Kidney epithelial cell (primary cell): ENCODE data around the gene INPP5J. TPM values are rescaled to one million over a fixed set of nuclear protein-coding genes. Genes with fewer than 3 reads are reported as not detected.

Source experiments
- DNase-seq: peaks from one replicate; pipeline ENCODE4 v3.0.0-alpha.2; 2010; ENCODE audit warnings: low read depth
- H3K27me3 ChIP-seq: 2 replicates; pipeline ENCODE4 v1.6.0; 2011; ENCODE audit warnings: low read length; ENCODE audit not compliant: control insufficient read depth, insufficient read depth
- H3K36me3 ChIP-seq: 2 replicates; pipeline ENCODE4 v1.5.1; 2011; ENCODE audit warnings: low read length; ENCODE audit not compliant: control insufficient read depth, insufficient read depth
- H3K4me3 ChIP-seq: 2 replicates; pipeline ENCODE4 v1.5.1; 2011; ENCODE audit warnings: low read depth, mild to moderate bottlenecking, control low read depth, low read length
- total RNA-seq: library from RNA; depleted of rRNA; stranded (reverse); fragments of >200 nt; gene quantifications from 2 replicates; pipeline ENCODE4 v1.2.3, GENCODE V29; 2015
- TF ChIP-seq, protein P1 (sequence below): IDR thresholded peaks from 2 replicates; pipeline ENCODE4 v1.5.1; 2011; ENCODE audit warnings: mild to moderate bottlenecking, moderate library complexity, low read length, control low read depth, inconsistent platforms; ENCODE audit not compliant: insufficient read depth, poor library complexity, severe bottlenecking

INPP5J gene
- total RNA-seq, 1 donor from 2014 or later = 5.6 TPM

DNA sequence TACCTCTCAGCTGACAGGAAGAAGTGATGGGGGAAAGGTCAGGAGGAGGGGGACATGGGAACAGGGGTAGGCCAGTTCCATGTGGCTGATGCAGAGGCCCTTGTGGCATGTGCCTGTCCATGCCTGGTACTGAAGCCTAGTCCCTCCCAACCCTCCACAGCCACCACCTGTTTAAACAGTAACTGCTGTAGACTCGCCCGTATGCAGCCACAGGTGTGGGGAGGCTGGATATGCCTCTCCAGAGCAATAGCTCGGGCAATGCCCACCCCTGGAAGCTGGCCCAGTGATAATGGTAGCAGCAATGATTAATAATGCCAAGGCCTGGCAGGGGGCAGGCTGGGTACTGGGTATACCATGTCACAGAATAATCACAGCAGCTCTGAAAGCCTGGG lies 39.4 kb upstream of the INPP5J start:
- Histone ChIP-seq H3K27me3 (no peaks in the 10 kb centered on the region), H3K36me3 (peaks cover 3% of the 10 kb centered on the region), H3K4me3 (no peak overlapping the region)
- no peak for DNase-seq
- TF ChIP-seq, protein P1, sequence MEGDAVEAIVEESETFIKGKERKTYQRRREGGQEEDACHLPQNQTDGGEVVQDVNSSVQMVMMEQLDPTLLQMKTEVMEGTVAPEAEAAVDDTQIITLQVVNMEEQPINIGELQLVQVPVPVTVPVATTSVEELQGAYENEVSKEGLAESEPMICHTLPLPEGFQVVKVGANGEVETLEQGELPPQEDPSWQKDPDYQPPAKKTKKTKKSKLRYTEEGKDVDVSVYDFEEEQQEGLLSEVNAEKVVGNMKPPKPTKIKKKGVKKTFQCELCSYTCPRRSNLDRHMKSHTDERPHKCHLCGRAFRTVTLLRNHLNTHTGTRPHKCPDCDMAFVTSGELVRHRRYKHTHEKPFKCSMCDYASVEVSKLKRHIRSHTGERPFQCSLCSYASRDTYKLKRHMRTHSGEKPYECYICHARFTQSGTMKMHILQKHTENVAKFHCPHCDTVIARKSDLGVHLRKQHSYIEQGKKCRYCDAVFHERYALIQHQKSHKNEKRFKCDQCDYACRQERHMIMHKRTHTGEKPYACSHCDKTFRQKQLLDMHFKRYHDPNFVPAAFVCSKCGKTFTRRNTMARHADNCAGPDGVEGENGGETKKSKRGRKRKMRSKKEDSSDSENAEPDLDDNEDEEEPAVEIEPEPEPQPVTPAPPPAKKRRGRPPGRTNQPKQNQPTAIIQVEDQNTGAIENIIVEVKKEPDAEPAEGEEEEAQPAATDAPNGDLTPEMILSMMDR = no peak

DNA sequence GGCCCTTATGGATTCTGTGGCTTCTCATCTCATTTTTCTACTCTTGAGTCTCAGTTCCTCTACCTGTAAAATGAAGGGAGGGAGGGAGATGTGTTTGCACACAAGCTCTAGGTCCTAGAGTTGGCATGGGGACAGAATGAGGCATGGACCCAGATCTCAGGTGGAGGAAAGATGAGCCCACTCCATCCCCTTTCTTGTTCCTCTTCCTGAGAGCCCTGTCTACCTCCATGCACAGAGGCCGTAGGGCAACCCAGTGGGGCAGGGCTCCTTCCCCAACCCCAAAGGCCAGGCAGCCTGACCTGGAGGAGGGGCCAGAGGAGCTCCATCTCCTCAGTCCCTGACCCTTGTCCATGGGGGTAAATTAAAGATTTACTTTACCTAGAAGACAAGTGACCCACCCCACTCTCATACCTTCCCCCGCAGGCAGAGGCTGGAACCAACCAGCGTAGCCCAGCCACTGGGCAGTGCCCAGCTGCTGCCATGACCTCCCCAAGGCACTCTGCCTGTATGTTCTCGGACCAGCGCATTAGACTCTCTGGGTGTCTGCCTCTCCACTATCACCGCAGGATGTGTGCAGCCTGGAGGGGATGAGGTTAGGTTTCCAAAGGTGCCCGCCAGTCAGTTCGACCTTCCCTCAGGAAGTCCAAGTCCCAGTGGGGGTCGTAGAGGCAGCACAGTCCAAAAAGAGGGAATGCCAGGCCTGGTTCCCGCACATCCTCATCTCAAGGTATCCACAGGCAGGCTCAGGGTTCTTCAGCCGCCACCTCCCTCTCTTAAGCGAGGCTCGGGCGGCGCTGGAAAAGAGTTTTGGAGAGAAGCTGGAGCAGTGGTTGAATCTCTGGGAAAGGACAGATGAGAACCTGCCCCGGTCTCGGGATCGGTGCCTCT lies 38.6 kb upstream of the INPP5J start:
- peak overlapping the region; percentile 41 for H3K4me3 ChIP-seq
- peaks cover 5% of the 10 kb centered on the region for H3K36me3 ChIP-seq
- TF ChIP-seq, protein P1 = no peak
- DNase-seq = no peak
- no peaks in the 10 kb centered on the region for H3K27me3 ChIP-seq

DNA sequence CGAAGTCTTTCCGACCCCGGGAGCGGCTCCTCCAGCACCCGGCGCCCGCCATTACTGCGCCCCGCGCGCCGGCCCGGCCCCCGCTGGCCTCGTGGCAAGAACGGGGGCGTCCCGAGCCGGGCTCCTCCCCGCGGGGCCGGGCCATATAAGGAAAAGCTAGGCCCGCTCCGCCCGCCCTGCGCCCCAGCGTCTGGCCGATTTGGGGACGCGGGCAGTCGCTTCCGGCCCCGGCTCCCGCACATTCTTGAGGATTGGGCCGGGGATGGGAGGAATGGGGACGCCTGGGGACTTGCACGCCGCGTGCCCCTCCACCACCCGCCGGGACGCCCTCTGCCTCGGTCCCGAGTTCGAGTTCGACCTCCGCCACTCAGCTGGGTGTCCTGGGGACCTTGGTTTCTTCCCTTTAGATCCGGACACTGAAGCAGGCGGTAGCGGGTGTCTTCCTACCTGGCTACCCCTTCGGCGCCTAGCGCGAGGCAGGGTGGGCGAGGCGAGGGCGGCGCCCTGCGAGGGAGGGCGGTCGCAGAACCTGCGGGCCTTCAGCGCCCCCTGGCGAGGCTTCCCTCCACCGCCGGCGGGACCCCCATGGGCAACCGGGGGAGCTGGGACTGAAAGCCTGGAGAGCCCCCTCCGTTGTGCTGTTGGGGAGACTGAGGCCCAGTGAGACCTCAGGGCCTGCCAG lies 37.8 kb upstream of the INPP5J start:
- H3K27me3 ChIP-seq = no peaks in the 10 kb centered on the region
- H3K4me3 ChIP-seq = peak overlapping the region; percentile 41
- DNase-seq = no peak
- peaks cover 7% of the 10 kb centered on the region for H3K36me3 ChIP-seq
- TF ChIP-seq, protein P1 = peak; percentile 66

DNA sequence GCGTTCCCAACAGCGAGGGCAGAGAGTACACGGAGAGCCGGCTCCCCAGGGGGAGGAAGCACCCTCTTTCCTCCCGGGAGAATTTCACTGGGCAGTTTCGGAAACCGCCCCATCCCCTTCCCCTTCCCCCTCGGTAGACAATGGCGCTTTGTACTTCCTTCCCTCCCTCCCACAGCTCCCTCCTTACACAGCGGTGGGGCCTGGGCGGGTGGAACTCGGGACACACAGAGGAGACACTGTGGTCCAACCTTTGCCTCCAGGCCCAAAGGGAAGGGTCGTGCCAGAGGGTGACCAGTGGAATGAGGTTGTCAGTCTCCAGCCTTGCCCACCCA lies 37.3 kb upstream of the INPP5J start:
- TF ChIP-seq, protein P1 = no peak
- DNase-seq = no peak
- peaks cover 7% of the 10 kb centered on the region for H3K36me3 ChIP-seq
- H3K27me3 ChIP-seq = no peaks in the 10 kb centered on the region
- peak overlapping the region; percentile 41 for H3K4me3 ChIP-seq

DNA sequence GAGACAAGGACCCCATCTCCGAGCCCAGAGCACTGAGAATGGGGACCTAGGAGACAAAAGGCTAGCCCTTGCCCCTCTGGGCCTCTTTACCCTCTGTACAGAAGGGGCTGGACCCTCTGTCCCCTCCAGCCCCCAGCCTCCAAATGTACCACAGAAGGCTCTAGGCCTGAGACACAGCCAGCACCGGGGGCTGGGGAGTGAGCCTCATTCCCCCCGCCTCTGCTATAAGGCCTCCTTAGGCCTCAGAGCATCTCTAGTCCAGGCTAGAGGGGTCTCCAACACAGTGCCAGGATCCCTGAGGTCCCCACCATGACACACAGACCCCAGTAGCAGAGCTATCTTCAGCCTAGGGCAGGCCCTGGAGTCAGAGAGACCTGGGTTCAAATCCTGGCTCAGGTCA lies 36.8 kb upstream of the INPP5J start:
- no peak overlapping the region for H3K4me3 ChIP-seq
- H3K36me3 ChIP-seq = peaks cover 7% of the 10 kb centered on the region

More for the DNA sequence above, 36.8 kb upstream of the INPP5J start:
- TF ChIP-seq, protein P1 = no peak
- no peaks in the 10 kb centered on the region for H3K27me3 ChIP-seq
- no peak for DNase-seq
